Memory B cell (primary cell): ENCODE results near the gene DRAM2.
"Not testable (repeated sequence)": the region's sequence is repeated elsewhere in the genome, so short reads cannot be mapped to it uniquely, and the experiment has no call there.

Source experiments
- ATAC-seq: fragments of 150-1000 bp; cut with Tn5 transposase; 2 replicates; pipeline ENCODE4 v1.10.0; 2021; ENCODE audit warnings: low read depth, mild to moderate bottlenecking, moderate library complexity
- DNase-seq, 2 donors: peaks; one replicate each; pipeline ENCODE4 v3.0.0; 2022; ENCODE audit warnings: low spot score in 2 of 2
- H3K27ac Mint-ChIP-seq: one replicate; pipeline ENCODE4 v1.8.0; 2022; ENCODE audit warnings: mild to moderate bottlenecking, moderate library complexity, mixed read lengths
- H3K27me3 Mint-ChIP-seq: one replicate; pipeline ENCODE4 v1.8.0; 2022; ENCODE audit warnings: mixed read lengths
- H3K36me3 Mint-ChIP-seq: one replicate; pipeline ENCODE4 v1.8.0; 2022; ENCODE audit warnings: mild to moderate bottlenecking, mixed read lengths
- H3K4me1 Mint-ChIP-seq: one replicate; pipeline ENCODE4 v1.8.0; 2022; ENCODE audit warnings: mixed read lengths
- H3K4me3 Mint-ChIP-seq: one replicate; pipeline ENCODE4 v1.8.0; 2022; ENCODE audit warnings: mild to moderate bottlenecking, moderate library complexity, mixed read lengths
- H3K9me3 Mint-ChIP-seq: one replicate; pipeline ENCODE4 v1.8.0; 2022; ENCODE audit warnings: mixed read lengths

DRAM2 gene

DNA sequence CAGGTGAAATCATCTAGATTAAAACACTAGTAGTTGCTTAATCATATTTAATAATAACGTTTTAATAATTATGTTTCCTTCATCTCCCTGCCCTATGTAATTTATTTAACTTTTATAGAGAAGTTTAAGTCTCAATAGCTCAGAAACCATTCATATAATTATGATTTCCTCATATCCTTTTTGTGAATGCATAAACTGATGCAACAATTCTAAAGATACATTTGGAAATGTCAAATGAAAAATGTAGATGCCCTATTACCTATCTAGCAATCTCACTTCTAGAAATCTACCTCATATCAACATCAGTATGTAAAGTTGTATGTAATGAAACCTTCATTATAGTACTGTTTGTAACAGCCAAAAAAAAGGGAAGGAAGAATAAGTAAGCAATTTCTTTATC lies 10.5 kb downstream of the DRAM2 start:
- DNase-seq (no peak), ATAC-seq (no peak)
- Mint-ChIP-seq H3K36me3 (peaks cover 24% of the 10 kb centered on the region), H3K9me3 (no peaks in the 10 kb centered on the region), H3K27me3 (no peaks in the 10 kb centered on the region), H3K4me1 (peaks cover 41% of the 10 kb centered on the region), H3K4me3 (peak overlapping the region; percentile 66), H3K27ac (peak overlapping the region; percentile 87)

DNA sequence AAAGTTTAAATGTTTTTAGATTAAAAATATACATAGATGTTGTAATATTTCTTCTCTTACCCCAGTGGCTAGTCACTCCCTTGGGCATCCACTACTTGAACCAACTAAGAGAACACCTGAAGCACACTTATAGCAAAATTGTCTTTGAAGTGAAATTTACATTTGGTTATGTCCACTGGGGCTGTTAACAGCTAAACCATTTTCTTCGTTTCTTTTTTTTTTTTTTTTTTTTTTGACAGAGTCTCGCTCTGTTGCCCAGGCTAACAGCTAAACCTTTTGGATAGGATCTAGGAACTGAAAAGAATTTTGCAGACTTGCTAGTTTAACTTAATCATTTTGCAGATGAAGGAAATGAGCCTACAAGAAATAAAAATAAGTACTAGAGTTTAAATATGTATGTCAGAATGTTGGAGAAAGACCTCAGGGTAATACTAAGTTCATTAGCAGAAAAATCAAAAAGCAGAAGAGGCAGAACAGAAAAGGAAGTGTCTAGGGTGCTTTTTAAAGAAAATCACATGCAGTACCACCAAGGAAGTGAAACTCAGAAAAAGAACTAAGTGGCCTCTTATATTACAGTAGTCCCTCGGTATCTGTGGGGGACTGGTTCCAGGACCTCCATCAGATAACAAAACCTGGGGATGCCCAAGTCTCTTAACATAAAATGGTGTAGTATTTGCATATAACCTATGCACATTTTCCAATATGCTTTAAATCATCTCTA lies 11.8 kb downstream of the DRAM2 start:
- peak overlapping the region; percentile 35 for H3K4me3 Mint-ChIP-seq
- peak; percentile 88 for ATAC-seq
- H3K4me1 Mint-ChIP-seq = peaks cover 42% of the 10 kb centered on the region

DNA sequence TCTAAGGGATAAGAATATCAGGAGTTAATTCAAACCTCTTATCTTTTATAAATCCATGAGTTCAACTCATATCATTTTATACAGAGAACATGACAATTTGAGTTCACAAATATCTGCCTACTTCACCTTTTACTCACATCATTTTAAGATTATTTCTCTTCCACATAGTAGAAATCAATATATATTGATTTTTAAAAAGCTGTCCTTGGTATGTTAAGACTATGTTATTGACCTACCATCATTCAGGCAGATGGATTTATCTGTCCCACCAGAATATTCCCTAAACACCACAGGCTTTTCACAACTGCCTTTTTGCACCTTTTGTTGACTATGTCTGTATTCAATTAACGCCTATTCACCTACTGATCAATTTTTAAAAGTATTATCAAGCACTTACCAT lies 13.5 kb downstream of the DRAM2 start:
- no peaks in the 10 kb centered on the region for H3K9me3 Mint-ChIP-seq
- H3K36me3 Mint-ChIP-seq = peaks cover 39% of the 10 kb centered on the region
- H3K4me1 Mint-ChIP-seq = peaks cover 38% of the 10 kb centered on the region
- H3K27ac Mint-ChIP-seq = peak overlapping the region; percentile 87
- no peaks in the 10 kb centered on the region for H3K27me3 Mint-ChIP-seq
- no peak for DNase-seq
- peak overlapping the region; percentile 63 for H3K4me3 Mint-ChIP-seq
- no peak for ATAC-seq

More for the DNA sequence above, 11.8 kb downstream of the DRAM2 start:
- H3K27ac Mint-ChIP-seq = peak overlapping the region; percentile 87
- no peaks in the 10 kb centered on the region for H3K27me3 Mint-ChIP-seq
- no peaks in the 10 kb centered on the region for H3K9me3 Mint-ChIP-seq
- peaks cover 33% of the 10 kb centered on the region for H3K36me3 Mint-ChIP-seq
- peak in 1 of 2 donors; percentile 63 for DNase-seq

DNA sequence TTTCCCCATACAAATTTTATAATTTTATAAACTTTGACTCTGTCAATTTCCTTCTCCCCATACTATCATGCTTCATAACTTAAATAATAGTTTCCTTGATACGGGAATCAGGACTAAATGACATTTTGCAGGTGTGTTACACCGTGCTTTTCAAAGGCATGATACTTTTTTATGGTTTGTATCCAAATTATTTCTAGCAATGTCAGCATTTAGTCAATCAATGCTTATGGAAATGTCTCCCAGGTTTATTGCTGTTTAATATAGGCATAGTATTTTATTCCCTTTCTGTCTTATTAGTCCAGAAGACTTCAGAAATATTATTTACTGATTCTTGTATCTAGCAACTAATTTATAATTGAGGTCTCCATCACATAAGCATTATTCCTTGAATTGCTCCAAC lies 23.4 kb downstream of the DRAM2 start:
- Mint-ChIP-seq H3K36me3 (peaks cover 24% of the 10 kb centered on the region), H3K9me3 (no peaks in the 10 kb centered on the region), H3K27me3 (no peaks in the 10 kb centered on the region), H3K27ac (no peak overlapping the region), H3K4me3 (no peak overlapping the region), H3K4me1 (peaks cover 11% of the 10 kb centered on the region)
- ATAC-seq (no peak), DNase-seq (no peak)

DNA sequence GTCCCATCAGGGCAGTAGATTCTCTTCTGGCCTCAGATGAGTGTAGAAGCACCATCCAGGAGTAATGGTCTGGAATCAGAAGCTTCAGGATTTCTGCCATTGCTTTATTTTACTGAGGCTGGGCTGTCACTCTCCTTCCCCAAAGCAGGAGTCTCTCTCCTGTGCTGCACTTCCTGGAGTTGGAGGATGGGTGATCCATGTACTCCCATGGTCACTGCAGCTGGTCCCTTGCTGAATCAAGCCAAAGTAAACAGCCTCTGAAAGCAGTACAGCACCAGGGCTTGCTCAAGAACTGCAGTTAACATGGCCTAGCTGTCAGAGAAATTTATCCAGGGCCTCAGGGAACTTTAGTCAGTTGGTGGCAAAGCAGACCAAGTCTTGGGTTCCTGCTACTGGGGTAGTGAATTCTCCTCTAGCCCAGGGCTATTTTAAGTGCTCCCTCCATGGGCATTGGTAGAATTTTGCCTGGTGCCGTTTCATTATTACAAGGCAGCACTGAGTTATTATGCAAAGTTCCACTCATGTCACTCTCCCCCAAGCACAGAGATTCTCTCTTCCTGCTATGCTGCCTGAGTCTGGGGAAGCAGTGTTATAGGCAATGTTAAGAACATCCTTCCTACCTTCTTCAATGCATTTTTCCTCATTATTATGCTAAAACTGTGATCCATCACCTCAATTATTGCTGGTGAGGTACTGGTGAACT lies 29.5 kb downstream of the DRAM2 start:
- DNase-seq (no peak), ATAC-seq (no peak)
- peaks cover 17% of the 10 kb centered on the region for H3K36me3 Mint-ChIP-seq
- H3K27me3 Mint-ChIP-seq = no peaks in the 10 kb centered on the region
- no peak overlapping the region for H3K4me3 Mint-ChIP-seq
- H3K9me3 Mint-ChIP-seq = peaks cover 6% of the 10 kb centered on the region
- peaks cover 8% of the 10 kb centered on the region for H3K4me1 Mint-ChIP-seq
- peak overlapping the region; percentile 39 for H3K27ac Mint-ChIP-seq

DNA sequence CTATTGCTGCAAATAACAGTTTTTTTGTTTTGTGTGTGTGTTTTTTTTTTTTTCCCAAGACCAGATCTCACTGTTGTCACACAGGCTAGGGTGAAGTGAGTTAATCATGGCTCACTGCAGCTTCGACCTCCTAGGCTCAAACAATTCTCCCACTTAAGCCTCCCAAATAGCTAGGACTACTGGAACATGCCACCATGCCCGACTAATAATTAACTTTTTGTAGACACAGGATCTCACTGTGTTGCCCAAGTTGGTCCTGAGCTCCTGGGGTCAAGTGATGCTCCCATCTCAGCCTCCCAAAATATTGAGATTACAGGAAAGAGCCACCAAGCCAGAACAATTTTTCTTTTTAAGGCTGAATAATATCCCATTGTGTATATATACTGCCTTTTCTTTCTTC lies 34.9 kb downstream of the DRAM2 start:
- no peaks in the 10 kb centered on the region for H3K4me1 Mint-ChIP-seq
- peaks cover 5% of the 10 kb centered on the region for H3K36me3 Mint-ChIP-seq
- peaks cover 16% of the 10 kb centered on the region for H3K9me3 Mint-ChIP-seq
- H3K4me3 Mint-ChIP-seq = no peak overlapping the region
- no peaks in the 10 kb centered on the region for H3K27me3 Mint-ChIP-seq
- ATAC-seq = no peak
- DNase-seq = no peak
- no peak overlapping the region for H3K27ac Mint-ChIP-seq

DNA sequence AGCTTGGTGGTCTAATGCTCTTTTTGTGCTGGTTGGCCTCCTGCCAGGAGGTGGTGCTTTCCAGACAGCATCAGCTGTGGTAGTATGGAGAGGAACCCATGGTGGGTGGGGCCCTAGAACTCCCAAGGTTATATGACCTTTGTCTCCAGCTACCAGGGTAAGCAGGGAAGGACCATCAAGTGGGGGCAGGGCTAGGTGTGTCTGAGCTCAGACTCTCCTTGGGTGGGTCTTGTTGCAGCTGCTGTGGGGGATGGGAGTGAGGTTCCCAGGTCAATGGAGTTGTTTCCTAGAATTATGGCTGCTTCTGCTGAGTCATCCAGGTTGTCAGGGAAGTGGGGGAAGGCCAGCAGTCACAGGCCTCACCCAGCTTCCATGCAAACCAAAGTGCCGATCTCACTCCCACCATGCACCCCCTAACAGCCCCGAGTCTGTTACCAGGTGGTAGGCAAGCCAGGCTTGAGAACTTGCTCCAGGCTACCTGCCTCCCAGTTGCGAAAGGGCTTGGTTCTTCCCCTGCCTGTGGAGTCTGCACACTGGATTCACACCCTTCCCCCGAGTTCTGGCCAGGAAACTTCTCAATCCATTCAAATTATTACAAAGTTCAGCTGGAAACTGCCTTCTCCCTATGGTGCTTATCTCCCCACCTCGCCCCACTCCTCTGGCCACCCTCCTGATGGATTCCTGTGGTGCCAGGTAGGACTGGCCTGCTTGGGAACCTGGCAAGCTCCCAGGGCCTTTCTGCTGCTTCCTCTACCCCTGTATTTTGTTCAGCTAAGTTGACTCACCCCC lies 37.8 kb downstream of the DRAM2 start:
- no peak overlapping the region for H3K27ac Mint-ChIP-seq
- no peaks in the 10 kb centered on the region for H3K4me1 Mint-ChIP-seq
- H3K4me3 Mint-ChIP-seq = no peak overlapping the region
- H3K36me3 Mint-ChIP-seq = peaks cover 5% of the 10 kb centered on the region
- peaks cover 23% of the 10 kb centered on the region for H3K9me3 Mint-ChIP-seq
- no peaks in the 10 kb centered on the region for H3K27me3 Mint-ChIP-seq
- no peak for DNase-seq
- ATAC-seq = no peak

DNA sequence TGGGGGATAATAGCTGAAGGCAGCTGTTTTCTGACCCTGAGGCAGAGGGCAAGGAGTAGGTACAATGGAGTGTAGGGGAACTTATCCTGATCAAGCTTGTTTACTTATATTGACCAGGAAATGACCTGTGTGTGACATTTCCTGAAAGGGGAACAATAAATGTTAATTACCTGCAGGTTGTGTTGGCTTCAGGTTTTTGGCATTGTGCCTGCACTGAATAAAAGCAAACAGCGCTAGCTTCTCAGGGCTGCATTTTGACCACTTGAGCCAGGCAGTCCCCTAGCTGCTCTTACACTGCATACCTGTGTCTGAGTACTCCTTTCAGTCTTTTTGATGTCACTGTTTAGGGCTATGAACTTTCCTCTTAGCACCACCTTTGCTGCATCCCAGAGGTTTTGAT lies 40.6 kb downstream of the DRAM2 start:
- Mint-ChIP-seq H3K27me3 (no peaks in the 10 kb centered on the region), H3K4me1 (no peaks in the 10 kb centered on the region), H3K9me3 (peaks cover 21% of the 10 kb centered on the region), H3K4me3 (no peak overlapping the region), H3K36me3 (peaks cover 15% of the 10 kb centered on the region), H3K27ac (no peak overlapping the region)
- DNase-seq (no peak), ATAC-seq (no peak)

DNA sequence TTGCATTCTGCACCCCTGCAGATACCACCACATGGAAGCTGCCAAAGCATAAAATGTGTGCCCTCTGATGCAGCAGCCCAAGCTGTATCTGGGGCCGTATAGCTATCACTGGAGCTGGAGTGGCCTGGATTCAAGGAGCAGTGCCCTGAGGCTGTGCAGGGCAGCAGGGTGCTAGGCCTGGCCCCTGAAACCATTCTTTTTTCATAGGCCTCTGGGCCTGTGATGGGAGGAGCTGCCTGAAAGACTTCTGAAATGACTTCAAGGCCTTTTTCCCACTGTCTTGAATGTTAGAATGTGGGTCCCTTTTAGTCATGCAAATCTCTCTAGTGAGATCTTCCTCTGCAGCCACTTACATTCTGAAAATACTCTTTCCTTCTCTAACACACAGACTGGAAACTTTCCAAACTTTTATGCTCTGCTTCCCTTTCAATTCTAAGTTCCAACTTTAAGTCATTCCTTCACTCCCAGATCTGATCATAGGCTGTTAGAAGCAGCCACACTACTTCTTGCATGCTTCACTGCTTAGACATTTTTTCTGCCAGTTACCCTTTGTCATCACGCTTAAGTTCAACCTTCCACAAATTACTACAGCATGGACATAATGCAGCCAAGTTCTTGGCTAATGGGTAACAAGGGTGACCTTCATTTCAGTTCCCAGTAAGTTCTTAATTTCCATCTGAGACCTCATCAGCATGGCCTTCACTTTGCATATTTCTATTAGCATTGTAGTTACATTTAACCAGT lies 42.4 kb downstream of the DRAM2 start:
- H3K36me3 Mint-ChIP-seq = peaks cover 22% of the 10 kb centered on the region
- DNase-seq = no peak
- H3K9me3 Mint-ChIP-seq = peaks cover 21% of the 10 kb centered on the region

DNA sequence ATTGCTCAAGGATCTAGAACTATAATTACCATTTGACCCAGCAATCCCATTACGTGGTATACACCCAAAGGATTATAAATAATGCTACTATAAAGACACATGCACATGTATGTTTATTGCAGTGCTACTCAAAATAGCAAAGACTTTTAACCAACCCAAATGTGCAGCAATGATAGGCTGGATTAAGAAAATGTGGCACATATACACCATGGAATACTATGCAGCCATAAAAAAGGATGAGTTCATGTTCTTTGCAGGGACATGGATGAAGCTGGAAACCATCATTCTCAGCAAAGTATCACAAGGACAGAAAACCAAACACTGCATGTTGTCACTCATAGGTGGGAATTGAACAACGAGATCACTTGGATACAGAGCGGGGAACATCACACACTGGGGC lies 44.5 kb downstream of the DRAM2 start:
- H3K27me3 Mint-ChIP-seq, DNase-seq, ATAC-seq, H3K27ac Mint-ChIP-seq, H3K4me3 Mint-ChIP-seq, H3K4me1 Mint-ChIP-seq: not testable (repeated sequence)
- peaks cover 16% of the 10 kb centered on the region for H3K9me3 Mint-ChIP-seq
- H3K36me3 Mint-ChIP-seq = peaks cover 22% of the 10 kb centered on the region

More for the DNA sequence above, 42.4 kb downstream of the DRAM2 start:
- Mint-ChIP-seq H3K4me3 (no peak overlapping the region), H3K27me3 (no peaks in the 10 kb centered on the region), H3K27ac (no peak overlapping the region), H3K4me1 (no peaks in the 10 kb centered on the region)
- ATAC-seq = no peak

DNA sequence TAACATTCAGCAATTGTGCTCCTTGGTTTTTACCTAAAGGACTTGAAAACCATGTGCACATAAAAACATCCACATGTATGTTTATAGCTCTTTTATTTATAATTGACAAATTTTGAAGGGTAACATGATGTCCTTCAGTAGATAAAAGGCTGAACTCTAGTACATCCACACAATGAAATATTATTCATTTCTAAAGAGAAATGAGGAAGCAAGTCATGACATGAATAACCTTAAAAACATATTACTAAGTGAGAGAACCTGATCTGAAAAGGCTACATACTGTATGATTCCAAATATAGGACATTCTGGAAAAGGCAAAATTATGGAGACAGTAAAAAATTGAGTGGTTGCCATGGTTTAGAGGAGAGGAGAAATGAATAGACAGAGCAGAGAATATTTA lies 50.3 kb downstream of the DRAM2 start:
- no peak overlapping the region for H3K27ac Mint-ChIP-seq
- no peak for ATAC-seq
- no peak for DNase-seq
- no peaks in the 10 kb centered on the region for H3K27me3 Mint-ChIP-seq
- peaks cover 3% of the 10 kb centered on the region for H3K9me3 Mint-ChIP-seq
- H3K36me3 Mint-ChIP-seq = peaks cover 7% of the 10 kb centered on the region
- H3K4me3 Mint-ChIP-seq = no peak overlapping the region
- peaks cover 4% of the 10 kb centered on the region for H3K4me1 Mint-ChIP-seq

DNA sequence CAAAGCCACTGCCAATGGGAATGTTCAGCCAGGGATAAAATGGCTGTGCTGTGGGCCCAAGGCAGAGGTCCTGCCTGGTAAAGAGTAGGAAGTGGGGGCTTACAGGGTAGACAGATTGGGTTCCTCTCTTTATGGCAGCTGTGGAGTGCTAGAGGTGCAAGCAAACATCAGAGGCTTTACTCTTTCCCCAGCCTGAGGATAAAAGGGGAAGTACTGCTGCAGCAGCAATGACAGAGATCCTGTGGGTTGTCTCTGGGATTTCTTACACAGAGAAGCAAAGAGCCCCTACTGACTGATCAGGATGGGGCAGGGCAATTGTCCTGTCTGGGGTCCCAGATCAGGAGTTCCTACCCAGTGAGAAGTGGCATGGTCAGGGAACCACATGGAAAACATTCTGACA lies 54.2 kb downstream of the DRAM2 start:
- H3K4me3 Mint-ChIP-seq = no peak overlapping the region
- no peak overlapping the region for H3K27ac Mint-ChIP-seq
- H3K27me3 Mint-ChIP-seq = no peaks in the 10 kb centered on the region
- ATAC-seq = no peak
- peaks cover 19% of the 10 kb centered on the region for H3K4me1 Mint-ChIP-seq
- H3K36me3 Mint-ChIP-seq = no peaks in the 10 kb centered on the region
- peaks cover 7% of the 10 kb centered on the region for H3K9me3 Mint-ChIP-seq
- DNase-seq = no peak

DNA sequence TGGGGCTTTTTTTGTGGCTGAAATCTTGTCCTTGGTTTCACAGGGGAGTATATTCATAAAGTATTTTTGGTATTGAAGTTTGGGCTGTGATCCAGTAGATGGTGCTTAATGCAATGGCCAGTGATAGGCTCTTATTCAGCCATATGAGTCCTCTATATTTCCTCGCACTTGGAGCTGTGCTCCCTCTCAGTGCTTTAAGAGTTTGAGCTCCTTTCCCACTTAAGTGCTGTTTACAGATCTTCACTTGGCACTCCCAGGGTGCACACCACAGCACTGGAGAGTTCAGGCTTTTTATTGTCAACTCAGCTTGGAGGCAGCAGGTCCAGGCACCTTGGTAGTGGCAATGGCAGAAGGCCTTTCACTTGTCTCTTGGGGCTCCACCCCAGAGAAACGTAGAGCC lies 54.9 kb downstream of the DRAM2 start:
- Mint-ChIP-seq H3K27me3 (no peaks in the 10 kb centered on the region), H3K27ac (no peak overlapping the region), H3K4me1 (peaks cover 19% of the 10 kb centered on the region), H3K36me3 (no peaks in the 10 kb centered on the region), H3K4me3 (no peak overlapping the region), H3K9me3 (peaks cover 7% of the 10 kb centered on the region)
- ATAC-seq (no peak), DNase-seq (no peak)
